Measurements from ENCODE around the gene SYT4.
"Not testable (repeated sequence)": the region's sequence is repeated elsewhere in the genome, so short reads cannot be mapped to it uniquely, and the experiment has no call there.

The SYT4 gene

DNA sequence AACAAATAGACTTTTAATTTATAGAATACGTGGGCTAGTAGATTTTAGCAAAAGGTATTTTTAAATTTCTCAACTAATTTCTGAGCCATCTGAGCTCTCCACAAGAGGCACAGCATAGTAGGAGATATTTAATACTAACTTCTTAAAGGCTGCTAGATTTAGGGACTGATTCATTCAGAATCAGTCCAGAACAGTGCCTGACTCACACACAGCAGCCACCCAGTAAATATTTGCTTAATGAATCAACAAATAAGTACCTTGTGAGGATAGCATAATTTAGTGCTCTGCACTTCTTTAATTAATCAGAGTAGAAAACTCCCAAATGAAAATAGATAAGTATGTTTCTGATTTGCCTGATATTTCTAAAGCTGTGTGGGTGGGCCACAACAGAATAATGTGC is 35.6 kb upstream of the SYT4 start:
- no peaks in the 10 kb centered on the region for H3K79me2 ChIP-seq (ENCODE audit: insufficient read depth, low read length)
- no peaks in the 10 kb centered on the region for H4K20me1 ChIP-seq (ENCODE audit: insufficient read depth, low read length, poor library complexity, severe bottlenecking)
- no peak overlapping the region for H3K9ac ChIP-seq (ENCODE audit: low read depth, low read length, poor library complexity, severe bottlenecking)
- TF ChIP-seq, protein P1, sequence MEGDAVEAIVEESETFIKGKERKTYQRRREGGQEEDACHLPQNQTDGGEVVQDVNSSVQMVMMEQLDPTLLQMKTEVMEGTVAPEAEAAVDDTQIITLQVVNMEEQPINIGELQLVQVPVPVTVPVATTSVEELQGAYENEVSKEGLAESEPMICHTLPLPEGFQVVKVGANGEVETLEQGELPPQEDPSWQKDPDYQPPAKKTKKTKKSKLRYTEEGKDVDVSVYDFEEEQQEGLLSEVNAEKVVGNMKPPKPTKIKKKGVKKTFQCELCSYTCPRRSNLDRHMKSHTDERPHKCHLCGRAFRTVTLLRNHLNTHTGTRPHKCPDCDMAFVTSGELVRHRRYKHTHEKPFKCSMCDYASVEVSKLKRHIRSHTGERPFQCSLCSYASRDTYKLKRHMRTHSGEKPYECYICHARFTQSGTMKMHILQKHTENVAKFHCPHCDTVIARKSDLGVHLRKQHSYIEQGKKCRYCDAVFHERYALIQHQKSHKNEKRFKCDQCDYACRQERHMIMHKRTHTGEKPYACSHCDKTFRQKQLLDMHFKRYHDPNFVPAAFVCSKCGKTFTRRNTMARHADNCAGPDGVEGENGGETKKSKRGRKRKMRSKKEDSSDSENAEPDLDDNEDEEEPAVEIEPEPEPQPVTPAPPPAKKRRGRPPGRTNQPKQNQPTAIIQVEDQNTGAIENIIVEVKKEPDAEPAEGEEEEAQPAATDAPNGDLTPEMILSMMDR (conservative IDR thresholded peaks at IDR 0.05; ENCODE audit: low read length): no peak
- no peak for TF ChIP-seq EZH2phosphoT487 (IDR thresholded peaks at IDR 0.05; ENCODE audit: borderline replicate concordance)
- H3K9me3 ChIP-seq (ENCODE audit: insufficient read depth, low read depth, low read length): no peaks in the 10 kb centered on the region
- no peaks in the 10 kb centered on the region for H3K4me1 ChIP-seq (ENCODE audit: insufficient read depth, low read length, poor library complexity, severe bottlenecking)
- no peak overlapping the region for H3K4me3 ChIP-seq (ENCODE audit: low read length, poor library complexity, severe bottlenecking)
- no peak overlapping the region for H3K4me2 ChIP-seq (ENCODE audit: low read depth, low read length, poor library complexity, severe bottlenecking)
- H3F3A ChIP-seq (ENCODE audit: low read depth): no peaks in the 10 kb centered on the region
- no peaks in the 10 kb centered on the region for H3K9me2 ChIP-seq (replicated peaks; ENCODE audit: low read depth, low read length)
- H3K36me3 ChIP-seq (ENCODE audit: insufficient read depth, low read length): no peaks in the 10 kb centered on the region
- H3K27me3 ChIP-seq (ENCODE audit: insufficient read depth, low read length, poor library complexity, severe bottlenecking): no peaks in the 10 kb centered on the region
- no peak overlapping the region for H2AFZ ChIP-seq (ENCODE audit: low read length)

DNA sequence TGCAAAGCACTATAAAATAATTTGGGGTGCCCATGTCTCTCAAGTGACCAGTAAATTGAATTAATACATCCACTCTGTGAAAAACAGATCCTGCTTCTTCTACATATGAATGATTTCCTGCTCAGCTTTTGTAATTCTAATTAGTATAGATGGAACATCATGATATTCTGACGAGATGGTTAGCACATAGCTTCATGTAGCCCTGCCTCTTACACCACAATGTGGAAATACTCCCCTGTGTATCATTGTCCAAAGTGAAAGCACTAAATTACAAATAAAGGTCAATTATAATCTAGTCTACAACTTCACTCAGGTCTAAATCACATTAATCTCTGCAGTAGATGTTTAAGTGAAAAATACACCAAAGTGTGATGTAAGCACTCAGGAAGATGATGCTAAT is 32.9 kb upstream of the SYT4 start:
- TF ChIP-seq EZH2phosphoT487 (IDR thresholded peaks at IDR 0.05; ENCODE audit: borderline replicate concordance): no peak

DNA sequence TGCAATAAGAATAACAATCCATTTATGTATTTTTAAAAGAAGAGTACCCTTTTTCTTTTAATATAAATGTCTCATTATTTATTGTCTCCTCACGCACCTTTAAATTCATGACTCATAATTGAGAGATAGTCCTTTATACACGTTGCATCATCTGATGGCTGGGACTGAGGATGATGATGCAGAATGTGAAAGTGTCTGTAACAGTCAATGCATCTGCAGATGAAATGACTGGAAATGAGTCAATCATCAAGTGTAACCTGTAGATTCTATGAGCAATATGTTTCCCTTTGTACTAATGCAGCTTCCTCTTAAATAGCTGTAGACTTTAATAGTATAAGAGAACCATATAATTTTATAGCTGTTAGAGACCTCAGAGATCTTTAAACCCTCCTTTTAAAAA is 26.1 kb upstream of the SYT4 start:
- Histone ChIP-seq H3K79me2 (ENCODE audit: insufficient read depth, low read length) (no peaks in the 10 kb centered on the region), H3K9ac (ENCODE audit: low read depth, low read length, poor library complexity, severe bottlenecking) (no peak overlapping the region), H3K27me3 (ENCODE audit: insufficient read depth, low read length, poor library complexity, severe bottlenecking) (no peaks in the 10 kb centered on the region), H3K4me2 (ENCODE audit: low read depth, low read length, poor library complexity, severe bottlenecking) (no peak overlapping the region), H3K4me1 (ENCODE audit: insufficient read depth, low read length, poor library complexity, severe bottlenecking) (no peaks in the 10 kb centered on the region), H3K9me3 (ENCODE audit: insufficient read depth, low read depth, low read length) (no peaks in the 10 kb centered on the region), H3F3A (ENCODE audit: low read depth) (no peaks in the 10 kb centered on the region), H3K9me2 (replicated peaks; ENCODE audit: low read depth, low read length) (no peaks in the 10 kb centered on the region), H3K4me3 (ENCODE audit: low read length, poor library complexity, severe bottlenecking) (no peak overlapping the region), H3K36me3 (ENCODE audit: insufficient read depth, low read length) (no peaks in the 10 kb centered on the region), H2AFZ (ENCODE audit: low read length) (no peak overlapping the region), H4K20me1 (ENCODE audit: insufficient read depth, low read length, poor library complexity, severe bottlenecking) (no peaks in the 10 kb centered on the region)
- TF ChIP-seq, protein P1 (conservative IDR thresholded peaks at IDR 0.05; ENCODE audit: low read length): no peak
- TF ChIP-seq EZH2phosphoT487 (IDR thresholded peaks at IDR 0.05; ENCODE audit: borderline replicate concordance): no peak

More for the DNA sequence above, 32.9 kb upstream of the SYT4 start:
- H3K9ac ChIP-seq (ENCODE audit: low read depth, low read length, poor library complexity, severe bottlenecking): no peak overlapping the region
- H3K79me2 ChIP-seq (ENCODE audit: insufficient read depth, low read length): no peaks in the 10 kb centered on the region
- H3K36me3 ChIP-seq (ENCODE audit: insufficient read depth, low read length): no peaks in the 10 kb centered on the region
- H3K4me1 ChIP-seq (ENCODE audit: insufficient read depth, low read length, poor library complexity, severe bottlenecking): no peaks in the 10 kb centered on the region
- no peaks in the 10 kb centered on the region for H4K20me1 ChIP-seq (ENCODE audit: insufficient read depth, low read length, poor library complexity, severe bottlenecking)
- no peak overlapping the region for H3K4me2 ChIP-seq (ENCODE audit: low read depth, low read length, poor library complexity, severe bottlenecking)
- H2AFZ ChIP-seq (ENCODE audit: low read length): no peak overlapping the region
- H3K27me3 ChIP-seq (ENCODE audit: insufficient read depth, low read length, poor library complexity, severe bottlenecking): no peaks in the 10 kb centered on the region
- no peaks in the 10 kb centered on the region for H3K9me3 ChIP-seq (ENCODE audit: insufficient read depth, low read depth, low read length)
- H3F3A ChIP-seq (ENCODE audit: low read depth): no peaks in the 10 kb centered on the region
- no peak overlapping the region for H3K4me3 ChIP-seq (ENCODE audit: low read length, poor library complexity, severe bottlenecking)
- no peaks in the 10 kb centered on the region for H3K9me2 ChIP-seq (replicated peaks; ENCODE audit: low read depth, low read length)

DNA sequence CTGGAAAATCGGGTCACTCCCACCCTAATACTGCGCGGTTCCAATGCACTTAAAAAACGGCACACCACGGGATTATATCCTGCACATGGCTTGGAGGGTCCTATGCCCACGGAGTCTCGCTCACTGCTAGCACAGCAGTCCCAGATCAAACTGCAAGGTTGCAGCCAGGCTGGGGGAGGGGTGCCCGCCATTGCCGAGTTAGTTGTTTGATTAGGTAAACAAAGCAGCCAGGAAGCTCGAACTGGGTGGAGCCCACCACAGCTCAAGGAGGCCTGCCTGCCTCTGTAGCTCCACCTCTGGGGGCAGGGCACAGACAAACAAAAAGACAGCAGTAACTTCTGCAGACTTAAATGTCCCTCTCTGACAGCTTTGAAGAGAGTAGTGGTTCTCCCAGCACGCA is 8.9 kb upstream of the SYT4 start:
- not testable (repeated sequence) for H3K4me2 ChIP-seq (ENCODE audit: low read depth, low read length, poor library complexity, severe bottlenecking); H3K9ac ChIP-seq (ENCODE audit: low read depth, low read length, poor library complexity, severe bottlenecking); H3K4me1 ChIP-seq (ENCODE audit: insufficient read depth, low read length, poor library complexity, severe bottlenecking); H2AFZ ChIP-seq (ENCODE audit: low read length); H4K20me1 ChIP-seq (ENCODE audit: insufficient read depth, low read length, poor library complexity, severe bottlenecking); H3K79me2 ChIP-seq (ENCODE audit: insufficient read depth, low read length); H3K4me3 ChIP-seq (ENCODE audit: low read length, poor library complexity, severe bottlenecking); H3K9me3 ChIP-seq (ENCODE audit: insufficient read depth, low read depth, low read length); H3K27me3 ChIP-seq (ENCODE audit: insufficient read depth, low read length, poor library complexity, severe bottlenecking); H3K9me2 ChIP-seq (replicated peaks; ENCODE audit: low read depth, low read length); H3F3A ChIP-seq (ENCODE audit: low read depth); H3K36me3 ChIP-seq (ENCODE audit: insufficient read depth, low read length)
